ENCODE measurements around the gene SLC24A4.

SLC24A4 gene

DNA sequence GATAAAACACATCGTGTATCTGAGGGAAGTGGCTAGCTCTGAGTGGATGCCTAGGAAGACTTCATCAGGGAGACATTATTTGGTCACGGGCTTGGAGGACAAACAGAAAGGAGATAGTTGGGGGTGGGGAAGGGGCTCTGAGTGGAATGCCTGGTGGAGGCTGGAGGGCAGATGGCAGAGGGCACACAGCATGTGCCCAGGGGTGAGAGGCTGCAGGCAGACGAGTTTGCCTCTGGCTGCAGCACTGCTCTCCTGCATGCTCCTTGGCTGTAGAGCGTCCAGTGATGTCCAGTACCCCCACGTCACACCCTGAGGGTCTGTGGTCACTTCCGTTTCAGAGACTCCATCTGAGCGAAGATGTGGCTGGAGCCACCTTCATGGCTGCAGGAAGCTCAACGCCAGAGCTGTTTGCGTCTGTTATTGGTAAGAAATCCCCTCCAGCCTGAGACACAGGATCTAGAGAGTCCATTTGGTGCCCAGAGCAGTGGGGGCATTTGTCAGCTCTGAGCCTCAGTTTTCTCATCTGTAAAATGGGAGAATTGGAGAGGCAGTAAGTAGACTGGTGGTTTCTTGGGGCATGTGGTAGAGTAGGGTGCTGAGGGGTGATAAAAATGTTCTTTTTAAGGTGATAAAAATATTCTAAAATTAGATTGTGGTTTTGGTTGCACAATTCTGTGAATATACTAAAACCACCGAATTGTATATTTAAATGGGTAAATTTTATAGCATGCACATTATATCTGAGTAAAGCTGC, 119.0 kb downstream of the SLC24A4 start:
- DNase-seq, result no peak

DNA sequence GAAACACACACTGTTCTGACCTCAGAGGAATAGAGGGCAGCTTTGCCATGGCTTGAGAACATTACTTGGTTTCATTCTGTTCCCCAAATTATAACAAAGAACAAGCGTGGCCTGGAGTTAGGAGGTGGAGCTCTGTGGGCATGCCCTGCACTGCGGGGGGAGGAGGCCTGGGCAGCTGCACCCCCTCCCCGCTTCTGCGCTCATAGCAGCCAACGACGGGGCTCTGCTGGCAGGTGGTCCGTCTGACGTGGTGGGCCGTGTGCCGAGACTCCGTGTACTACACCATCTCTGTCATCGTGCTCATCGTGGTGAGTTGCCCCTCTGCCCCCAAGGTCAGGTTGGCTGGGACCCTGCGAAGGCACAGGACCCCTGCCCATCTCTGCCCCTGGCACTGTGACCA, 120.2 kb downstream of the SLC24A4 start:
- DNase-seq, result no peak

DNA sequence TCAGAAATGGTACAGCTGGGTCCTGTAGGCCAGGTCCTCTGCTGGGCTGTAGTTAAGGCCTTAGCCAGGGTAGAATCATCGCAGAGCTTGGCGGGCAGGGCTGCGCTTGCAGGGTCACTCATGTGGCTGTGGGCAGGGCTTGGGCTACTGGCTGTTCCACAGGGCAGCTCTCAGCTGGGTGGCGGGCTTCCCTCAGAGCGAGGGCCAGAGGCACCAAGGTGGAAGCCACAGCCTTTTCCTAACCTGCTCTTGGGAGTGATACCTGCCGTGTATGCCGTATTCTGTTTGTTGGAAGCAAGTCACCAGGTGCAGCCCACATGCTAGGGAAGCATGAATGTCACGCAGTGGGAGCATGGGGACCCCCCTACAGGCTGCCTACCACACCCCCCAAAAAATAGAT, 120.8 kb downstream of the SLC24A4 start:
- no peak for DNase-seq

DNA sequence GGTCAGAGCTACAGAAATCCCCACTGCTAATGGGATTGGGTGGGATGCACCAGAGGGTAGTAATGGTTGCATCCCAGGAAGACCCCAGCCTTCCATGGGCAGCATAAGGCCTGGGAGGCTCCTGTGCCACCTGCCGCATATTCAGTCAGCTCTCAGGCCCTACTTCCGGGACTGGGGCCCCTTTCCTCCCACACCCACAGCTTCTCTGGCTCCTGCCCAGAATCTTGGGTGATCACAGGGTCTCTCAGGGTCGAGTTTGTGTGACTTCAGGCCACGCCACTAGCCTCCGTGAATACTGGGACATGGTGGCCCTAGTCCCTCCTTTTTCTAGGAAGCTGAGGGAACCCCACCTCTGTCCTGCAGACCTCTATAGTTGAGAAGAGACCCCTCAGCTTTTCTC, 123.8 kb downstream of the SLC24A4 start:
- no peak for DNase-seq

DNA sequence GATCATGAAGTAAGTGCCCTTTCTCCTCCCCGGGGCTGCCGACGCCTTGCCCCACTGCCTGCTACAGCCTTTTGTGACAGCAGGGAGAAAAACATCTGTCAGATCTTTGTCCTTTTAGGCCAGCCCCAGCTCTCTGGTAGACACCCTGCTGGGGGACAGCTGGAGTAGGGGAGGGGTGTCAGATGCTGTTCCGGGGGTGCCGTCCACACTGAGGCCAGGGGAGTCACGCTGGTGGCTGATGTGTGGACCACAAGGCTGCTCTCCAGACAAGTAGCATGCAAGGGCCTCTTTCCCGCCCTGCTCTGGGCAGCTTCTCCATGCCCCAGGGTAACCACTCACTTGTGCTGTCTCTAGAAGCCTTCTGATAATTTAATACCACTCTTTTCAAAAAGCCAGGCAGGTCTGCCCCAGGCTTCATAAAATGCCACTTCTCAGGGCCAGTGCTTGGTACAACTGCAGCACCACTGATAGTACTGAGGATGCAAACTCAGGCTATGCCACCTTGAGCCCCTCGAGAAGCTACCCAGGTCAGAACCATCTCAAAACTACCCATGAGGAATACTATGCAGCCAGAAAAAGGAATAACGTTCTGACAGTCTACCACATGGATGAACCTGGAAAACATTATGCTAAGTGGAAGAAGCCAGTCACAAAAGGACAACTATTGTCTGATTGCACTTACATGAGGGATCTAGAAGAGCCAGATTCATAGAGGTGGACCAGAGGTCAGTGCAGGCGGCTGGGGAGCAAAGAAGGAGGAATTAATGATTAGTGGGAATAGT, 124.6 kb downstream of the SLC24A4 start:
- DNase-seq, result no peak

DNA sequence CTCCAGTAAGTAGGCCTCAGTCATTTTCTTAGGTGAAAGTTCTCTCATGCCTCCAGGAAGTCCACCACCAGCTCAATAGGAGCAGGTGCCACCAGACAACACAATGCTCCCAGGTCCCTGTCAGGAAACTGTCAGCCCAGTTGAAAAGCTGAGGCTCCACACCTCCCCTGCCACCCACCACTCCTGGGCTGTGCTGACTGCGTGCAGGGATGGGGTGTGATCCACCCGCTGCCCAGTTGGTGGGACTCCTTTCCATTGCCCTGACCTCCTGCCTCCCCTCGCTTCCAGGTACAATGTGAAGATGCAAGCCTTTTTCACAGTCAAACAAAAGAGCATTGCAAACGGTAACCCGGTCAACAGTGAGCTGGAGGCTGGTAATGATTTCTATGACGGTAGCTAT, 125.8 kb downstream of the SLC24A4 start:
- DNase-seq, result no peak

DNA sequence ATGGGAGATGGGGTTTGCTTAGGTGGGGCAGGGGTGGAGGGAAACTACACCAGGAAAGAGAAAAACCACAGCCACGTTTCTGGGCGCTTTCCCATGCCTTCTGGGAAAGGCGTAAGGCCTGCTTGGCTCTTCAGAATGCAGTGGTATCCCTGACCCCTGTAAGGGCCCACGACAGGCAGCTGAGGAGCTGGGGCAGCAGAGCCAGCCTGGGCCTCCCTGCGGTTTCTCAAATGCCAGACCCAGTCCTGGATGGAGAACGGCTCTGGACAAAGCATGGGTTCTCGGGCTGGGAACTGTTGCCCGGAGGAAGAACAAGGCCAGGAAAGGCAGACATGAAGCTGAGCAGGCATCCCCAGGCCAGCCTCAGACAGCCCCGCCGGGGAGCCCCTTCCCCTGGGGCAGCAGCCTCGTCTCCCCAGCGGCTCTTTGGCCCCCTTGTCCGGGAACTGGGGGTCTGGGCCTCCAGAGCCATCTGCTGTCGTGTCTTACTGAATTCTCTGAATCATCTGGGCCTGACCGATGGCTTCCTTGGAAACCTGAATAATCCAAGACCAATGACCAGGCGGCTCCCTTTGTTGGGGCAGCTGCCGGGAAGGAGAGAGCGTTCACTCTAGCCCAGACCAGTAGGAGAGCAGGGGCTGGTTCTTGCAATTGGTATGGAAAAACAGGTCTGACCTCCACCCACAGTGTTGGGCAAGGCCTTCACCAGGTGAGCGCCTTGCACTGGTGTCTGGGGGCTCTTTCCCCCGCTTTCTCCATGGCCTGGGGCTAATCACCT, 126.6 kb downstream of the SLC24A4 start:
- DNase-seq, result no peak

DNA sequence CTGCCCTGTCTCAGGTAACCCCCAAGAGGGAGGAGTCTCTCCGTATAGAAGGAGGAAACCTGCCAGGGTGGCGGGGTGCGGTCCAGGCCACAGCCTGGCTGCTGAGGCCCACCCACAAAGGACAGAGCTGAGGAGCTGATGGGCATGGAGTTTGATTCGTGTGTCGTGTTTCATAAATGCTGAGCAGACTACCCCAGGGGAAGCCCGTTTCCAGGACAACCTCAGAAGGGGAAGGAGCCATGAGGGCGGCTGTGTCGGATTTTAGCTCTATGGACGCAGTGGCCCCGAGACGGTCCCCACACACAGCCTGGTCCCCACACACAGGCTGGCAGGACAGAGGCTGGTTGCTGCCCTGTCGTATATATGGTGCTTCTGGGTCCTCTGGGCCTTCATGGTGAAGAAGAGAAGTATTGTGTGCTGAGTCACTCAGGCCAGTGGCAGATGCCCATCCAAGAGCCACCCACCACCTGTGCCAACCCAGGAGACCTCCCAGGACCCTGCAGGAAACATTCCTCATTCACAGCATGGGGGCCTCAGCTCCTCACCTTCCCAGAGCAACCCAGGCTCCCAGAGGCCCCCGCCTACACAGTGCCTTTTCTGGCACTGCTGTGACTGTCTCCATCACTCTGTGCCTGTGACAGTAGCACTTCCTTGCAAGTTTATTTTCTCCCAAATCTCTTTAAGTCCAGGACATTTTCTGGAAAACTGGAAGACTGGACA, 127.5 kb downstream of the SLC24A4 start:
- DNase-seq, result no peak

DNA sequence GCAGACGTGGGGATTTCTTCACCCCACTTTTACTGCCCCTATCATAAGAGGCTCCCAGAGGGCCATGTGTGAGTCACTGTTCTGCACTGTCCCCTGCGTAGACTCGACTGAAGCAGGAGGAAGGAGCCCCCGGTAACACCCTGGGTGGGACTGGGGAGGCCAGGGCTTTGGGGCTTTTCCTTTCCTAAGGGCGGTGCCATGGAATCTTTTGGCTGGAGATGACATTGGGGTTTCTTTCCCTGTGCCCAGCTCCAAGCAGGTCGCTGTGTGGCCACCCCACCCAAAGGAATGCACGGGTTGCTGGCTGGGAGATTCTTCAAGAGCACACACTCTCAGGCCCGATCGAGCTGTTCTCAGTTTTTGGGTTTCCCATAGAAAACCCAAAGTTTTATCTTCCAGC, 128.3 kb downstream of the SLC24A4 start:
- DNase-seq, result no peak

DNA sequence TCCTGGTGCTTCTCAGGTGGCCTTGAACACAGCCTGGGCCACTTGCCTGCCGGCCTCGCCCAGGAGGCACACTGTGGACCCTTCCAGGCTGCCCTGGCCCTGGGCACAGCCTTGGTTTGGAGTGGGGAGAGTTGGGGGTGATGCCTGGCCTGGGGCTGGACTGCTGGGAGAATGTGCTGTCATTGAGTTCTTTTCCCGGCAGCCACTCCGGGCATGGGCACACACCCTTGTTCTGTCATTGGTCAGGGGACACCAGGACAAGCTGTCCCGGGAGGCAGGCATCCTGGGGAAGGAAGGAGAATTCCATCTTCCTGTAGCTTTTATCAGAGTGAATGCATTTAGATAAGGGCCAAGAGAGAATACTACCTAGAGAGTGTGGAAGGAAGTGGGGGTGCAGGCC, 128.8 kb downstream of the SLC24A4 start:
- no peak for DNase-seq

DNA sequence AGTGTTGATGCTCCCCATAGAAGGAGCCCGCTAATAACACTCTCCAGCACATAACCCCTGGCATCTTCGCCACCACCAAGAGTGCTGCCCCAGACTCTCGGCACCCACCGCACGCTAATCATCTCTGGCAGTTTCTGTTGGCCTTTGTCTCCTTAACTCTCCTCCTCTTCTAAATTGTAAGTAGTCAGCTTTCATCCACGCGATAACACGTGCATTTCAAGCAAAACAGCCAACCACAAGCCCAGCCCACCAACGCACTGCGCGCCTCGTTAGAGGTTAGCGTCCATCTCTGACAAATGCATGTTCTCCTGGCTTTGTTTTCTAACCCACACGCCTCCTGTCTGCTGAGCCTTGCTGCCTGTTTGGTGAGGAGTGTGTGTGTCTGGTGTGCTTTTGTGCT, 129.5 kb downstream of the SLC24A4 start:
- DNase-seq, result no peak

DNA sequence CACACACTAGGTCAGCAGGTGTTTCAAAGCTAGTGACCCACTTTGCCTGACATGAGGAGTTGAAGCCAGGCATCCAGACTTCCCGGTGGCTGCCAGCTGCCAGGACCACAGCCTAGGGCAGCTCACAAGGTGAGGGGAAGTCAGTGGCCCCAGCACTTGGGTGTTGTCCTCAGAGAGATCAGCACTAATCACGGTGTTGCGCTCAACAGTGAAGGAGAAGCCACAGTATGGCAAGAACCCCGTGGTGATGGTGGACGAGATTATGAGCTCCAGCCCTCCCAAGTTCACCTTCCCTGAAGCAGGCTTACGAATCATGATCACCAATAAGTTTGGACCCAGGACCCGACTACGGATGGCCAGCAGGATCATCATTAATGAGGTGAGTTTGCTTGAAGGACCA, 130.7 kb downstream of the SLC24A4 start:
- no peak for DNase-seq

DNA sequence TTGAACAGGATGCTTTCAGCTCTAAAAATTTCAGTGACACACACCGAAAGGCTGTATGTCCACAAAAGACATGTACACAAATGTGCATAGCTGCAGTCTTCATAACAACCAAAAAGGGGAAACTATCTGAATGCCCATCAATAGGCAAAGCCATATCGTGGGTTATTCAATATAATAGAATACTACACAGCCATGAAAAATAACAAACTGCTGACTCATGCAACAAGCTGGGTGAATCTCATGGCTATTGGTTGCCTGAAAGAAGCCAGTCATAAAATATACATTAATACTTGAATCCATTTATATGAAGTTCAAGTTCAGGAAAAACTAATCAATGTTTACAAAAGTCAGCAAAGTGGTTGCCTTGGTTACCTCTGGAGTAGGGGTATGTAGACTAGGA, 132.3 kb downstream of the SLC24A4 start:
- DNase-seq, result no peak

DNA sequence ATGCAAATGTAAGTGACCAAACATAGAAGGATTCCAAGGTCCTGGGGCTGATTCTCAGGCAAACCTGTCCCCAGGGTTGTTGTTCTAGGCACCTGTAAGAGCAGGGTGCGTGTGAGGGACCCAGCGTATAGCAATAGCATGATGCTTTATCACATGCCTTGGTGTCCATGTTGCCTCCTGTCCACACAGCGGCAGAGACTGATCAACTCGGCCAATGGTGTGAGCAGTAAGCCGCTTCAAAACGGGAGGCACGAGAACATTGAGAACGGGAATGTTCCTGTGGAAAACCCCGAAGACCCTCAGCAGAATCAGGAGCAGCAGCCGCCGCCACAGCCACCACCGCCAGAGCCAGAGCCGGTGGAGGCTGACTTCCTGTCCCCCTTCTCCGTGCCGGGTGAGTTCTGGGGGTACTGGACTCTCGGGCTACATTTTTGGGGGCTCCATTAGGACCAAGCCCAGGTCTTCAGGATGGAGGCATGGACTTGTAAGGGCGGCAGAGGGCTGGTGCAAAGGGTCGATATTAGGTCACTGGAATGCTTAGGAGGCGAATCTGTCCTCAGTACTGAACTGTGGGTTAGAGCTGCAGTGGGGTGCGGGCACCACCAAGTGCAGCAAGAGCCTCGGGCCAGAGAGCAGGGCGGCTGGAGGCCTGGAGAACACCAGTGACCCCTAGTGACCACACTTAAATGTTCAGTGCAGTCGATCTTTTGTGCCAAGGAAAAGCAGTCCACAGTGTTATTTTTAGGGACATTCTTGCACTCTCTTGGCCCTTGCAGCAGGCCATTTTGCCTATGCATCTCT, 133.4 kb downstream of the SLC24A4 start:
- DNase-seq, result peak; percentile 36

DNA sequence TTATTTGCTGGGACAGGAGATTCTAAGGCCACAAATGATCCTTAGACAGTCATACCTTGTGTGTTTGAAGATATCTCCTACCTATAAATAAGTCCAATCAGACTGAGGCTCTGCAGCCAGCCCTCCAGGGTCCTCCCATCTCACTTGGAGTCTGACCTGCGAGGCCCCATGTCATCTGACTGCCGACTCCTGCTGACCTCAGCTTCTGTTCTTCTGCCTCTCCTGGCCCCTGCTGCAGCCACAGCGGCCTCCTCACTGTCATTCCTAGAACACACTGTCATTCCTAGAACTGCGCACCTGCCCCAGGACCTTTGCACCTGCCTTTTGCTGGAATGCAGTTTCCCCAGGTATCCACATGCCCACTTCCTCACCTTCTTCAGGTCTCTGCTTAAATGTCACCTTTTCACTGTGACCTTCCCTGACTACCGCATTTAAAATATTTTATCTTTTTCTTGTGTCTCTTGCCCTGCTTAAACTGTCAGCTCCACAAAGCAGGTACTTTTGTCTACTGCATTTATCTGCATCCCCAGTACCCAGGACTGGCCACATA, 134.1 kb downstream of the SLC24A4 start:
- no peak for DNase-seq

DNA sequence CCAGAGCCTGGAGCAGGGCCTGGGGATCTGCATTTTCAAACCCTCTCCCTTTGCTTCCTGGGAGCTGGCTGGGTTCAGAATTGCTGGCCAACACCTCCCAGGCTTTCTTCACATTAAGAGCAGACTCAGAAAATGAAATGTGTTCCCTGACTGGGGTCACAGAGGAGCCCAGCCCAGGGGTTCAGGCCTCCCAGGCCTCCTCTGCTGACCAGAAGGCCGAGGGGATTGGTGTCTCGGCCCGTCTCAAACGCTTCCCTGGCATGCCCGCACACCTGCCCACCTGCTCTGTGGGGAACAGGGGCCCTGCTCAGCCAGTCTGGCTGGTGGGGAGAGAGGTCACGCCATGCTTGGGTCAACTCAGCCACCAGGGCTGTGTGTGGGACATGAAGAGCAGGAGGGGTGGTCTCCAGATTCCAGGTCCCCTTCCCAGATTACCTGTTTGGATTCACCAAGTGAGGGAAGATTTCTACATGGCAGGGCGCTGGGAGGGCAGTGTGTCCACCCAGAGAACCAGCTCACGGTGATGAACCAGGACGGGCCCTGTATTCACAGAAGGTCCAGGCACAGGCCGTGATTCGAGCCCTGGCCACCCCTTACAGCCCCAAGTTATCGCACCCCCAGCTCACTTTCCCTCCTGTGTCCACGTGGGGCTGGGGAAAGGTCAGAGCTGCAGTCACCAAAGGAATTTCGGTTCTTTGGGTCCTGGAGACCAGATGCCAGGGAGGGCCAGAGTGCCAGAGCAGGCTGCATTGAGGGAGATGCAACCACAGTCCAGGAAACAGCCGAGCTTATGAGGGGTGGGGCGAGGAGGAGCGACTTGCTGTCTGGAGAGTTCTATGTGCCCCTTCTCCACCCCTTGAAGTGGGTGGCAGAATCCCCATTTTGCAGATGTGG, 135.4 kb downstream of the SLC24A4 start:
- DNase-seq, result no peak

DNA sequence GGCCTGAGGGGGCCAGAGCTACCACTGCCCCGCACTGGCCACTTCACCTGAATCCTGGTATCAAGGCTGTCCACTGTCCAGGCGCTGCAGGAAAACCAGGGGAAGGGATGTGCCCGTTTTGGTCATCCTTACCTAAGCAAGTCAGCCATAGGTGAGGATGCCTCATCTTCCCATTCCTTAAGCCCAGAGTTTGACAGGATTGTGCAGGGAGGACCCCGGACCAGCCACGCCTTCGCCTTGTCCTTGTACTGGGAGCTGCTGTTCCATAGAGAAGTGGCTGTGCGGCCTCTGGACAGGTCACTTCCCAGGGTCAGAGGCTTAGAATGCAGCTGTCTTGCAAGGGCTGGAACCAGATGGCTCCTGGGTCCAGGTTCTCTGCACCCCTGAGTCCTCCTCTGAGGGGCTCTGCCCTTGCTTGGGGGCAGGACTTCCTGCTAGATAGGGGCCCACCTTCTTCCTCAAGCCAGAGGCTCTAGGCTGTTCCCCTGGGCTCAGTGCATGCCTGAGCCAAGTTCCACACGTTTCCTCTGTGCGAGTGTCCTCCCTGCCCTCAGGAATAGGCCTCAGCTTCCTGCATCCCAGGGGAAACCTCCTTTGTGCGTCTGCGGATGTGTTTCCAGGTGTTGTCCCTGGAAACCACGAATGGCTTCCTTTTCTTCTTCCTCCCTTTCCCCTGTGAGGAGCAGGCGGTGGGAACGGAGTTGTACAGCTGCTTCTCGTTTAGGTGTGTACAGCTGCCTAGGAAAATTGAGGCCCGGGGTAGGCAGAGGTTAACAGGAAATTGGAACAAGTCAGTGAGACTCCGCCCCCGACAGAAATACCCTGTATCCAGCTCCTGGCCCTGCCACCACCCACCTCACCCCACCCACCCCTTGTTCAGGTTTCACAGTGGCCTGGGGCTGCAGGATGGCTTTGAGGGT, 136.3 kb downstream of the SLC24A4 start:
- DNase-seq, result no peak

DNA sequence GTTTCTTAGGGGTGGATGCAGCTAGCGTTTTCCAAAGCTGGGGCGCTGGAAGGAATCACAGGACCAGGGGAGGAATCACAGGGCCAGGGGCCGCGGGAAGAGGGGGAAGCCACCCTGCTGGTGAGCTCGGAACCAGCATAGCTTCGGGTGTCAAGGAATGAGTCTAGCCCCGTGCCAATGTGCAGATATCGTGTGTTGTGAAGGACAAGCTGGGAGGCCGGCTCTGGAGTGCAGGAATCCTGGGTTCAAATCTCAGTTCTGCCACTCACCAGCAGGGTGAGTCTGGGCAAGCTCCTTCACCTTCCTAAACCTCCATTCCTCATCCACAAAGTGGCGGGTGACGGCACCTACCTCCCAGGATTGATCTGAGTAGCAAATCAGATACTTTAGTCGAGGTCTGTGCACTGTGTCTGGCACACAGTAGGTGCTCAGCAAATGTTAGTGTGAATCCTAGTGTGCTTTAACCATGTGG, 137.0 kb downstream of the SLC24A4 start:
- DNase-seq, result no peak

DNA sequence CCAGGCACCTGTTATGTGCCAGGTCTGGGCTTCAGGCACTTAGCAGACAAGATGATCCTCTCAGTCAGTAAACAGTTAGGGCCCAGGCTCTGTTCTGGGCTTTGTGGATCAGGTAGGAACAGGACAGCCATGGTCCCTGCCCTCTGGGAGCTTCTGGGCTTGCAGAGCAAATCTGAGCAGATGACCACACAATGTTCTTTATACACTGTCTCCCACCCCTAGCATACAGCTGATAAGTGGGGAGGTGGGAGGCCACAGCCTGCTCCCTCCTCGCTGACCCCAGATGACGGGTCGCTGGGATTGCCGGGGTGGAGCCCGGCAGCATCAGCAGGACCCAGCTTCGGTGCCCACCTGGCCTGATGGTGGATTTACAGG, 137.6 kb downstream of the SLC24A4 start:
- no peak for DNase-seq

All from kidney glomerular epithelial cell (primary cell).